Adrenal gland (tissue), 12 donors: ENCODE measurements around the gene DTX4. TPM values are rescaled to one million over a fixed set of nuclear protein-coding genes. Genes with fewer than 3 reads are reported as not detected.
A peak's percentile ranks its signal among the peaks of the same experiment; 100 is the strongest.

Source experiments
- DNase-seq, 7 donors: peaks; one replicate each; pipeline ENCODE4 v3.0.0-alpha.2; 2019 to 2020
- H3K27ac ChIP-seq, 5 donors: fragments of 200-600 bp; sonication (generic) in 4 of 5; 1 replicate in 3 of 5; 2 replicates in 2 of 5; pipeline versions ENCODE4 v1.5.1 to v1.8.0; 2016 to 2020; ENCODE audit warnings: mild to moderate bottlenecking in 1 of 5
- H3K27me3 ChIP-seq: fragments of 200-600 bp; 2 replicates; pipeline ENCODE4 v1.8.0; 2021
- H3K36me3 ChIP-seq, 2 donors: fragments of 200-600 bp; replicated peaks in 1 of 2; 1 replicate in 1 of 2; 2 replicates in 1 of 2; pipeline versions ENCODE4 v1.5.1 to v1.8.0; 2018 to 2022
- H3K4me1 ChIP-seq, 2 donors: fragments of 200-600 bp; replicated peaks in 1 of 2; 1 replicate in 1 of 2; 2 replicates in 1 of 2; pipeline versions ENCODE4 v1.5.1 to v1.8.0; 2018 to 2021
- H3K4me3 ChIP-seq, 4 donors: fragments of 200-600 bp; sonication (generic) in 3 of 4; one replicate each; pipeline ENCODE4 v1.5.1; 2016 to 2018
- H3K9me3 ChIP-seq, 3 donors: fragments of 200-600 bp; sonication (generic) in 1 of 3; replicated peaks in 1 of 3; 1 replicate in 2 of 3; 2 replicates in 1 of 3; pipeline versions ENCODE4 v1.5.1 to v1.8.0; 2016 to 2021
- POLR2A ChIP-seq, 2 donors: fragments of 450-650 bp; IDR thresholded peaks; one replicate each; pipeline ENCODE4 v1.6.1; 2017; ENCODE audit warnings: antibody characterized with exemption in 2 of 2, mild to moderate bottlenecking in 2 of 2, moderate library complexity in 1 of 2
- WGBS, 4 donors: extraction: QIAGEN DNeasy Blood & Tissue Kit in 2 of 4; methylation state at CpG; one replicate each; pipeline versions ENCODE4 v1.1.5 to v1.1.7; 2013 to 2017; 5-methylcytosine and 5-hydroxymethylcytosine counted together
- intact Hi-C, 2 donors: fragments of 100-400 bp; cut with DNase I; formaldehyde crosslinking; loops; one replicate each; pipeline versions ENCODE4 v1.14.1 to v1.15.0; 2022 to 2023
- polyA plus RNA-seq, 3 donors: library from polyadenylated mRNA; stranded (reverse); fragments of 200-250 nt in 2 of 3; fragments of 350-450 nt in 1 of 3; fragmentation: Illumina TruSeq in 1 of 3; extraction: RNeasy Lipid Tissue Mini Kit (QIAGEN cat#74804) in 1 of 3; gene quantifications; one replicate each; pipeline ENCODE4 v1.2.3, GENCODE V29; 2013 to 2014
- total RNA-seq, 9 donors: library from RNA; depleted of rRNA in 4 of 9; stranded (reverse); fragments of >200 nt in 4 of 9; fragments of 120-200 nt in 1 of 9; fragmentation: NEBNext Ultra II Directional in 1 of 9; extraction: Animal tissue kit (Norgen Biotek cat#: 25700) in 1 of 9; gene quantifications; one replicate each; pipeline versions ENCODE4 v1.1.0 to v1.2.4, GENCODE V29; 2013 to 2023
- TF ChIP-seq, protein P1 (sequence below), 6 experiments: fragments of 450-650 bp in 4 of 6; fragments of 200-600 bp in 2 of 6; sonication (generic) in 1 of 6; IDR thresholded peaks; 1 replicate in 5 of 6; 2 replicates in 1 of 6; pipeline versions ENCODE4 v1.5.1 to v1.8.0; 2016 to 2021; ENCODE audit warnings: antibody characterized with exemption in 6 of 6, mild to moderate bottlenecking in 2 of 6, moderate library complexity in 1 of 6
- donor health status: healthy with polysubstance abuse.
- donor health status: Bipolar disorder and iron deficiency.
- donor health status: DM: yes; HTN: yes; CAD: no.
- donor health status: DM: no; HTN: no; CAD: no.
- donor health status: DM: no; HTN: no; CAD: no.
- donor health status: DM: yes; HTN: yes; CAD: no.

The DTX4 gene
- total and polyA plus RNA-seq, 12 donors: 1.2 to 7.8 (median 3.0) TPM

DNA sequence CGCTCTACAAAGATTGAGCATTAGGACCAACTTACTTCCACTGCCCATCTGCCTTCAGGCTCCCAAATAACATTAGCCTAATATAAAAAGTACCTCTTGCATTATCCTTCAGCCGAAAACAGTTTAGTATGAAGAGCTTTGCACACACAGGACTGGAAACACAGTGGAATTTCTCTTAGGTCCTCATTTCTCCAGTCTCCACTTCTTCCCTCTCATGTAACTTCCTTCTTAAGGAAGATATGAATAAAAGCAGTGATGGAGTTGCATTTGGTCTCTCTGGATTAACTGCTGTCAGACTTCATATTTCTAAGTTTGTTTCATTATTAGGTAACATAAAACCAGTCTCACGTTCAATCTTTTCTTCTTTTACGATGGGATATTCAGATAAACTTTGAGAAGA lies 46.4 kb downstream of the DTX4 start:
- peak overlapping the region in 1 of 5 donors; percentile 13 for H3K27ac ChIP-seq

DNA sequence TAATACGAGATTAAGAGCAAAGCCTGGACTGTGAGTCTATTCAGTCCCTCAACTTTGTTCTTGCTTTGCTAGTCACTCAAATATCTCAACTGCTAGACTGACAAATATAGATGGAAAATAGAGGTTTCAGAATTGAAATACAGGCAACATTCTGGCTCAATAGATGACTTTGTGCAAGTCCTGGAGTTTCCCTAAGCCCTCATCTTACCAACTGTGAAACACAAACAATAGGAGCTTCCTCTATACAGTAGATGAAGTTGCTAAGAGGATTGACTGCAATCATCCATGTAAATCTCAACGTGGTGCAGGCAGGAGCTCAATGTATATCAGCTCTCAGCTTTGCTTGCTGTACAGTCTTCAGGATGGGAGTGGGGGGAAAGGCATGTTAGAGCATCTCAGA lies 47.0 kb downstream of the DTX4 start:
- no peaks in the 10 kb centered on the region for H3K27me3 ChIP-seq
- H3K9me3 ChIP-seq: no peaks in the 10 kb centered on the region
- DNase-seq: no peak
- WGBS, 4 donors: 44 to 52% (median 45%) methylated on average over 2 of the region's 2 CpGs
- intact Hi-C loops: no loop called here
- H3K4me3 ChIP-seq: no peak overlapping the region
- TF ChIP-seq, protein P1, sequence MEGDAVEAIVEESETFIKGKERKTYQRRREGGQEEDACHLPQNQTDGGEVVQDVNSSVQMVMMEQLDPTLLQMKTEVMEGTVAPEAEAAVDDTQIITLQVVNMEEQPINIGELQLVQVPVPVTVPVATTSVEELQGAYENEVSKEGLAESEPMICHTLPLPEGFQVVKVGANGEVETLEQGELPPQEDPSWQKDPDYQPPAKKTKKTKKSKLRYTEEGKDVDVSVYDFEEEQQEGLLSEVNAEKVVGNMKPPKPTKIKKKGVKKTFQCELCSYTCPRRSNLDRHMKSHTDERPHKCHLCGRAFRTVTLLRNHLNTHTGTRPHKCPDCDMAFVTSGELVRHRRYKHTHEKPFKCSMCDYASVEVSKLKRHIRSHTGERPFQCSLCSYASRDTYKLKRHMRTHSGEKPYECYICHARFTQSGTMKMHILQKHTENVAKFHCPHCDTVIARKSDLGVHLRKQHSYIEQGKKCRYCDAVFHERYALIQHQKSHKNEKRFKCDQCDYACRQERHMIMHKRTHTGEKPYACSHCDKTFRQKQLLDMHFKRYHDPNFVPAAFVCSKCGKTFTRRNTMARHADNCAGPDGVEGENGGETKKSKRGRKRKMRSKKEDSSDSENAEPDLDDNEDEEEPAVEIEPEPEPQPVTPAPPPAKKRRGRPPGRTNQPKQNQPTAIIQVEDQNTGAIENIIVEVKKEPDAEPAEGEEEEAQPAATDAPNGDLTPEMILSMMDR (IDR thresholded peaks at IDR 0.05): no peak
- TF ChIP-seq POLR2A (IDR thresholded peaks at IDR 0.05): no peak
- no peak overlapping the region for H3K27ac ChIP-seq
- H3K4me1 ChIP-seq: peaks cover 0 to 24% of the 10 kb centered on the region in 2 donors
- no peaks in the 10 kb centered on the region for H3K36me3 ChIP-seq

More for the DNA sequence above, 46.4 kb downstream of the DTX4 start:
- Histone ChIP-seq H3K9me3 (no peaks in the 10 kb centered on the region), H3K27me3 (no peaks in the 10 kb centered on the region), H3K36me3 (no peaks in the 10 kb centered on the region), H3K4me3 (no peak overlapping the region), H3K4me1 (peaks cover 0 to 20% of the 10 kb centered on the region in 2 donors)
- DNase-seq: no peak
- intact Hi-C loops: no loop called here
- TF ChIP-seq, protein P1 (IDR thresholded peaks at IDR 0.05): no peak
- no peak for TF ChIP-seq POLR2A (IDR thresholded peaks at IDR 0.05)
- 71 to 81% (median 76%) methylated on average over 4 of the region's 4 CpGs for WGBS, 4 donors

DNA sequence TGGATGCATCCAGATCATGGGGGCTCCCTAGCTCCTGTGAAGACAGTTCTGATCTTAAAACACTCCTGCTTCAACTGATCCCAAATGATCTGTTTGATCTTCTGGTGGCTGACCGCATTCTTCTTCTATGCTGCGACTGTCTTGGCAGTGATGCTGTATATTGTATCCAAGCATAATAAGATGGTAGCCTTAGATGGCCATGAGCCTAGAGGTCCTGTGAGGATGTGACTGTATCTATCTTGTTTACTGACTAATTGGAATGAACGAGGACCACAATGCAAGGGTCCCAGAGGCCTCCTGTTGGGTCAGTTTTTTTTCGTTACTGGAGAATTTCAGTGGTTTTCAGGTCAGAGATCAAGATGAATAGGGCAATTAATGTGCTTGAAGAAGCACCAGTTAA lies 47.9 kb downstream of the DTX4 start:
- H3K9me3 ChIP-seq: no peaks in the 10 kb centered on the region
- 60 to 66% (median 63%) methylated on average over 4 of the region's 4 CpGs for WGBS, 4 donors
- H3K36me3 ChIP-seq: no peaks in the 10 kb centered on the region
- H3K27ac ChIP-seq: peak overlapping the region in 1 of 5 donors; percentile 31
- TF ChIP-seq, protein P1 (IDR thresholded peaks at IDR 0.05): no peak
- TF ChIP-seq POLR2A (IDR thresholded peaks at IDR 0.05): no peak
- intact Hi-C loops: no loop called here
- H3K4me3 ChIP-seq: no peak overlapping the region
- peaks cover 0 to 28% of the 10 kb centered on the region in 2 donors for H3K4me1 ChIP-seq
- no peaks in the 10 kb centered on the region for H3K27me3 ChIP-seq
- no peak for DNase-seq

DNA sequence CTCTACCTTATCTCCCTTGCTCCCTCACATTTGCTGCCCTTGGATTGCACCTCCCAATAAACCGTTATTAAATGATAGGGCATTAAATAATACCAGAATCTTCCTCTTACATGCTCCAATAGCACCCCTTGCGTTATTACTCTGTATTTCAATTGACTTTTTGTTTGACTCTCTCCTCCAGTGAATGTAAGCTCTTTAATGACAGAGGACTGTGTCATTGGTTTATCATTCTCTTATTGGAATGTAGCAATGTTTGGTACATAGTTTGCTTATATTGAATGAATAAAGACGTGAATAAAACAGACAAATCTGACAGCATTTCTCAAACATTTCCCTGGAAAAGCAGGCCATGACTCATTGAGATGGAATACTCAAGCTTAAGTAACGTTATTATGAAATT lies 49.5 kb downstream of the DTX4 start:
- TF ChIP-seq, protein P1 (IDR thresholded peaks at IDR 0.05): no peak
- no peak for TF ChIP-seq POLR2A (IDR thresholded peaks at IDR 0.05)
- Histone ChIP-seq H3K4me1 (peaks cover 0 to 33% of the 10 kb centered on the region in 2 donors), H3K27me3 (no peaks in the 10 kb centered on the region), H3K4me3 (no peak overlapping the region), H3K9me3 (no peaks in the 10 kb centered on the region), H3K36me3 (no peaks in the 10 kb centered on the region), H3K27ac (peak overlapping the region in 1 of 5 donors; percentile 29)
- 45 to 69% (median 57%) methylated on average over 4 of the region's 4 CpGs for WGBS, 4 donors
- no peak for DNase-seq
- intact Hi-C loops: no loop called here
